ENCODE data around the gene RHCG. TPM values are rescaled to one million over a fixed set of nuclear protein-coding genes. Genes with fewer than 3 reads are reported as not detected.

The RHCG gene
- total RNA-seq, 1 experiment from 2014 or later = 3.0 TPM

DNA sequence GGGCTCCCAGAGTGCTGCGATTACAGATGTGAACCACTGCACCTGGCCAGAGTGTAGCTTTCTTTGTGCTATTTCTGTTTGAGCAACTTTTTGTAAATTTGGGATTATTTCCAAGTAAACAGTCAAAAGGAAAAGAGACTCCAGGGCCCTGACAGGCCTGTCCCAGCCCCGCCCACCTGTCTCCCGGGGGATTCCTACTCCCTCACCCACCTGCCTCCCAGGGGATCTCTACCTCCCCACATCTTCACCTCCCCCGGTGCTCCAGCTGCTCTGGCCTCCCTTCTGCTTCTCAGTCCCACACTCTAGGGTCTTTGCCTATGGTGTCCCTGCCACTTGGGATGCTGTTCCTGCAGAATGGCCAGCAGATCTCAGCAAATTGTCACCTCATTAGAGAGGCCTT, 7.0 kb downstream of the RHCG start:
- ChIA-PET POLR2A (interaction anchor here (0.5 kb wide), 1 partner anchor 9 kb away, joined by 12 read pairs; no protein-coding TSS in a partner anchor), CTCF (interaction anchor here (0.6 kb wide), 1 partner anchor 572 kb away, joined by 3 read pairs; no protein-coding TSS in a partner anchor)
- no peaks in the 10 kb centered on the region for H3K27me3 ChIP-seq (ENCODE audit: control insufficient read depth, insufficient read depth, low read length)
- H3K9me3 ChIP-seq (ENCODE audit: control insufficient read depth, insufficient read depth, low read depth, low read length) = no peaks in the 10 kb centered on the region
- no peak overlapping the region for H3K27ac ChIP-seq (ENCODE audit: low read length)
- in situ Hi-C loops (cut with HindIII; ENCODE audit: low pct_unique_long_range_greater_than_20kb, low sequenced_read_pairs) = no loop called here
- no peak overlapping the region for H3K4me3 ChIP-seq (ENCODE audit: low read depth in 2 of 2, low read length in 2 of 2)
- DNase-seq (ENCODE audit: low read depth, low spot score) = no peak
- H3K4me1 ChIP-seq (ENCODE audit: control insufficient read depth, insufficient read depth, low read length) = peaks cover 4% of the 10 kb centered on the region; the same call in 1 of the 2 replicates
- ATAC-seq = no peak
- intact Hi-C loops (cut with micrococcal nuclease; ENCODE audit: unreplicated experiment) = no loop called here
- H3K36me3 ChIP-seq (ENCODE audit: control insufficient read depth, insufficient read depth, low read length) = no peaks in the 10 kb centered on the region
- no peak for TF ChIP-seq TCF7L2 (IDR thresholded peaks at IDR 0.05; ENCODE audit: low read depth, low read length)
- TF ChIP-seq, protein P1, sequence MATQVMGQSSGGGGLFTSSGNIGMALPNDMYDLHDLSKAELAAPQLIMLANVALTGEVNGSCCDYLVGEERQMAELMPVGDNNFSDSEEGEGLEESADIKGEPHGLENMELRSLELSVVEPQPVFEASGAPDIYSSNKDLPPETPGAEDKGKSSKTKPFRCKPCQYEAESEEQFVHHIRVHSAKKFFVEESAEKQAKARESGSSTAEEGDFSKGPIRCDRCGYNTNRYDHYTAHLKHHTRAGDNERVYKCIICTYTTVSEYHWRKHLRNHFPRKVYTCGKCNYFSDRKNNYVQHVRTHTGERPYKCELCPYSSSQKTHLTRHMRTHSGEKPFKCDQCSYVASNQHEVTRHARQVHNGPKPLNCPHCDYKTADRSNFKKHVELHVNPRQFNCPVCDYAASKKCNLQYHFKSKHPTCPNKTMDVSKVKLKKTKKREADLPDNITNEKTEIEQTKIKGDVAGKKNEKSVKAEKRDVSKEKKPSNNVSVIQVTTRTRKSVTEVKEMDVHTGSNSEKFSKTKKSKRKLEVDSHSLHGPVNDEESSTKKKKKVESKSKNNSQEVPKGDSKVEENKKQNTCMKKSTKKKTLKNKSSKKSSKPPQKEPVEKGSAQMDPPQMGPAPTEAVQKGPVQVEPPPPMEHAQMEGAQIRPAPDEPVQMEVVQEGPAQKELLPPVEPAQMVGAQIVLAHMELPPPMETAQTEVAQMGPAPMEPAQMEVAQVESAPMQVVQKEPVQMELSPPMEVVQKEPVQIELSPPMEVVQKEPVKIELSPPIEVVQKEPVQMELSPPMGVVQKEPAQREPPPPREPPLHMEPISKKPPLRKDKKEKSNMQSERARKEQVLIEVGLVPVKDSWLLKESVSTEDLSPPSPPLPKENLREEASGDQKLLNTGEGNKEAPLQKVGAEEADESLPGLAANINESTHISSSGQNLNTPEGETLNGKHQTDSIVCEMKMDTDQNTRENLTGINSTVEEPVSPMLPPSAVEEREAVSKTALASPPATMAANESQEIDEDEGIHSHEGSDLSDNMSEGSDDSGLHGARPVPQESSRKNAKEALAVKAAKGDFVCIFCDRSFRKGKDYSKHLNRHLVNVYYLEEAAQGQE (IDR thresholded peaks at IDR 0.05; ENCODE audit: insufficient read depth in 1 of 2, low read depth in 2 of 2, low read length in 1 of 2) = no peak
- TF ChIP-seq, protein P2, sequence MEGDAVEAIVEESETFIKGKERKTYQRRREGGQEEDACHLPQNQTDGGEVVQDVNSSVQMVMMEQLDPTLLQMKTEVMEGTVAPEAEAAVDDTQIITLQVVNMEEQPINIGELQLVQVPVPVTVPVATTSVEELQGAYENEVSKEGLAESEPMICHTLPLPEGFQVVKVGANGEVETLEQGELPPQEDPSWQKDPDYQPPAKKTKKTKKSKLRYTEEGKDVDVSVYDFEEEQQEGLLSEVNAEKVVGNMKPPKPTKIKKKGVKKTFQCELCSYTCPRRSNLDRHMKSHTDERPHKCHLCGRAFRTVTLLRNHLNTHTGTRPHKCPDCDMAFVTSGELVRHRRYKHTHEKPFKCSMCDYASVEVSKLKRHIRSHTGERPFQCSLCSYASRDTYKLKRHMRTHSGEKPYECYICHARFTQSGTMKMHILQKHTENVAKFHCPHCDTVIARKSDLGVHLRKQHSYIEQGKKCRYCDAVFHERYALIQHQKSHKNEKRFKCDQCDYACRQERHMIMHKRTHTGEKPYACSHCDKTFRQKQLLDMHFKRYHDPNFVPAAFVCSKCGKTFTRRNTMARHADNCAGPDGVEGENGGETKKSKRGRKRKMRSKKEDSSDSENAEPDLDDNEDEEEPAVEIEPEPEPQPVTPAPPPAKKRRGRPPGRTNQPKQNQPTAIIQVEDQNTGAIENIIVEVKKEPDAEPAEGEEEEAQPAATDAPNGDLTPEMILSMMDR (IDR thresholded peaks at IDR 0.05) = no peak
- TF ChIP-seq SIN3A (IDR thresholded peaks at IDR 0.05; ENCODE audit: borderline replicate concordance, insufficient read depth, low read depth, low read length) = no peak
- TF ChIP-seq POLR2AphosphoS5 (IDR thresholded peaks at IDR 0.05; ENCODE audit: low read depth, low read length) = no peak
- no TSS peak for BruUV-seq (replicated peaks)

DNA sequence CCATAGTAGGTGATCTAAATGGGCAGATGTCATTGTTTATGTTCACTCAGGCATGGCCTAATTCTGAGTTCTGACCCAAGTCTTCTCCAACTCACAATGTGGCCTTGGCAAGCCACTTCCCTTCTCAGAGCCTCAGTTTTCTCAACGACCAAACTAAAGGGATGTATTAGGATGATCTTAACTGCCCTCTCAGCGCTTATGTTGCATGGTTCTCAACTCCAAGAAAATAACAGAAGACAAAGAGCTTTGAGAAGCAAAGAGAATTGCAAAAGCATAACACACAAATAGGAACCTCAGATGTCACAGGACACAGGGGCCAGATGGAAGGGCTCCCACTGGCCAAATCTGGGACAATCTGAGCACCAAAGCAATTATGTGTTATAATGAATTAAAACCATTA, 8.6 kb downstream of the RHCG start:
- Histone ChIP-seq H3K27ac (ENCODE audit: low read length) (no peak overlapping the region), H3K36me3 (ENCODE audit: control insufficient read depth, insufficient read depth, low read length) (no peaks in the 10 kb centered on the region), H3K4me1 (ENCODE audit: control insufficient read depth, insufficient read depth, low read length) (no peaks in the 10 kb centered on the region), H3K27me3 (ENCODE audit: control insufficient read depth, insufficient read depth, low read length) (no peaks in the 10 kb centered on the region), H3K4me3 (ENCODE audit: low read depth in 2 of 2, low read length in 2 of 2) (no peak overlapping the region), H3K9me3 (ENCODE audit: control insufficient read depth, insufficient read depth, low read depth, low read length) (no peaks in the 10 kb centered on the region)
- DNase-seq (ENCODE audit: low read depth, low spot score) = no peak
- TF ChIP-seq TCF7L2 (IDR thresholded peaks at IDR 0.05; ENCODE audit: low read depth, low read length) (no peak), POLR2AphosphoS5 (IDR thresholded peaks at IDR 0.05; ENCODE audit: low read depth, low read length) (no peak), SIN3A (IDR thresholded peaks at IDR 0.05; ENCODE audit: borderline replicate concordance, insufficient read depth, low read depth, low read length) (no peak)
- TF ChIP-seq, protein P2 (IDR thresholded peaks at IDR 0.05) = no peak
- TF ChIP-seq, protein P1 (IDR thresholded peaks at IDR 0.05; ENCODE audit: insufficient read depth in 1 of 2, low read depth in 2 of 2, low read length in 1 of 2) = no peak
- ChIA-PET CTCF (interaction anchor here (0.6 kb wide), 1 partner anchor 32 kb away, joined by 4 read pairs; no protein-coding TSS in a partner anchor), POLR2A (no interaction called here)
- ATAC-seq = no peak
- in situ Hi-C loops (cut with HindIII; ENCODE audit: low pct_unique_long_range_greater_than_20kb, low sequenced_read_pairs) (no loop called here), intact Hi-C loops (cut with micrococcal nuclease; ENCODE audit: unreplicated experiment) (no loop called here)
- BruUV-seq (replicated peaks) = no TSS peak
